WTC11 (cell line): Measurements from ENCODE around the gene ETFB. TPM values are rescaled to one million over a fixed set of nuclear protein-coding genes. Genes with fewer than 3 reads are reported as not detected.

Experiments
- ATAC-seq: fragments of 200-7000 bp; cut with Tn5 transposase; 2 replicates; pipeline ENCODE4 v1.10.0; 2021; ENCODE audit warnings: mild to moderate bottlenecking, moderate library complexity
- CTCF ChIA-PET: fragments of 300-600 bp; sonication (Branson Sonifier 250); formaldehyde crosslinking; loops from one replicate; lab custom pipeline; 2021; ENCODE audit warnings: antibody characterized with exemption; lab: Charles Lee
- POLR2A ChIA-PET: fragments of 350-600 bp; sonication (Branson Sonifier 250); formaldehyde crosslinking; loops from one replicate; lab custom pipeline; 2021; ENCODE audit warnings: antibody characterized with exemption; lab: Charles Lee
- DNase-seq: peaks from one replicate; pipeline ENCODE4 v3.0.0; 2021; ENCODE audit warnings: low spot score
- H3K27ac Mint-ChIP-seq: 2 replicates; pipeline ENCODE4 v1.8.0; 2021; ENCODE audit warnings: mixed read lengths
- H3K27me3 Mint-ChIP-seq: 2 replicates; pipeline ENCODE4 v1.8.0; 2021; ENCODE audit warnings: low read depth, mild to moderate bottlenecking, moderate library complexity, mixed read lengths
- H3K36me3 Mint-ChIP-seq: 2 replicates; pipeline ENCODE4 v1.8.0; 2021; ENCODE audit warnings: mixed read lengths
- H3K4me1 Mint-ChIP-seq: 2 replicates; pipeline ENCODE4 v1.8.0; 2022; ENCODE audit warnings: mixed read lengths
- H3K4me3 Mint-ChIP-seq: 2 replicates; pipeline ENCODE4 v1.8.0; 2021; ENCODE audit warnings: mild to moderate bottlenecking, moderate library complexity, mixed read lengths
- H3K9me3 Mint-ChIP-seq: 2 replicates; pipeline ENCODE4 v1.8.0; 2021; ENCODE audit warnings: mixed read lengths
- ATF1 ChIP-seq: sonication (generic); formaldehyde crosslinking; IDR thresholded peaks from 2 replicates; pipeline ENCODE4 v1.8.1; 2023; ENCODE audit warnings: mild to moderate bottlenecking, moderate library complexity, missing genetic modification reagents
- CBFB ChIP-seq: sonication (generic); formaldehyde crosslinking; IDR thresholded peaks from 2 replicates; pipeline ENCODE4 v1.8.1; 2022; ENCODE audit warnings: mild to moderate bottlenecking, low read depth, missing genetic modification reagents
- CDX4 ChIP-seq: fragments of 250-450 bp; sonication (Bioruptor Pico); IDR thresholded peaks from 2 replicates; pipeline ENCODE4 v1.9.0; 2021; ENCODE audit warnings: moderate library complexity, mild to moderate bottlenecking, inconsistent platforms, borderline replicate concordance
- CREM ChIP-seq: sonication (generic); formaldehyde crosslinking; IDR thresholded peaks from 2 replicates; pipeline ENCODE4 v1.8.1; 2022; ENCODE audit warnings: mild to moderate bottlenecking, missing genetic modification reagents, moderate library complexity
- FOXP1 ChIP-seq: sonication (generic); formaldehyde crosslinking; IDR thresholded peaks from 2 replicates; pipeline ENCODE4 v1.8.0; 2022; ENCODE audit warnings: missing genetic modification reagents, mild to moderate bottlenecking, moderate library complexity, borderline replicate concordance
- GTF2I ChIP-seq: fragments of 250-450 bp; sonication (Bioruptor Pico); conservative IDR thresholded peaks from 2 replicates; pipeline ENCODE4 v1.4.0; 2021; ENCODE audit warnings: mild to moderate bottlenecking
- IRF2 ChIP-seq: sonication (generic); formaldehyde crosslinking; IDR thresholded peaks from 2 replicates; pipeline ENCODE4 v1.8.0; 2022; ENCODE audit warnings: low read depth, missing genetic modification reagents, borderline replicate concordance
- JUN ChIP-seq: sonication (generic); formaldehyde crosslinking; IDR thresholded peaks from 2 replicates; pipeline ENCODE4 v1.8.0; 2023; ENCODE audit warnings: mild to moderate bottlenecking, missing genetic modification reagents
- MAX ChIP-seq: sonication (generic); formaldehyde crosslinking; IDR thresholded peaks from 2 replicates; pipeline ENCODE4 v1.8.0; 2022; ENCODE audit warnings: mild to moderate bottlenecking, missing genetic modification reagents
- PRRX2 ChIP-seq: fragments of 250-450 bp; sonication (Bioruptor Pico); IDR thresholded peaks from 2 replicates; pipeline ENCODE4 v1.8.0; 2021; ENCODE audit warnings: mild to moderate bottlenecking
- TCF7 ChIP-seq: sonication (generic); formaldehyde crosslinking; IDR thresholded peaks from 2 replicates; pipeline ENCODE4 v1.8.0; 2022; ENCODE audit warnings: mild to moderate bottlenecking, low read depth, missing genetic modification reagents, moderate library complexity
- ZNF232 ChIP-seq: sonication (generic); formaldehyde crosslinking; IDR thresholded peaks from 2 replicates; pipeline ENCODE4 v1.8.0; 2022; ENCODE audit warnings: mild to moderate bottlenecking, missing genetic modification reagents
- ZNF317 ChIP-seq: sonication (generic); formaldehyde crosslinking; IDR thresholded peaks from 2 replicates; pipeline ENCODE4 v1.8.1; 2023; ENCODE audit warnings: low read depth, mild to moderate bottlenecking, moderate library complexity, missing genetic modification reagents, borderline replicate concordance
- ZNF416 ChIP-seq: fragments of 250-450 bp; sonication (Bioruptor Pico); IDR thresholded peaks from 2 replicates; pipeline ENCODE4 v1.9.0; 2021; ENCODE audit warnings: mild to moderate bottlenecking, inconsistent platforms
- total RNA-seq: library from RNA; stranded (reverse); gene quantifications from 3 replicates; pipeline ENCODE4 v1.2.3, GENCODE V29; 2021
- TF ChIP-seq, protein P1 (sequence below): fragments of 250-450 bp; sonication (Bioruptor Pico); IDR thresholded peaks from 2 replicates; pipeline ENCODE4 v1.9.0; 2021; ENCODE audit warnings: mild to moderate bottlenecking
- TF ChIP-seq, protein P2 (sequence below): fragments of 250-450 bp; sonication (Bioruptor Pico); IDR thresholded peaks from 2 replicates; pipeline ENCODE4 v1.9.0; 2021; ENCODE audit warnings: mild to moderate bottlenecking, borderline replicate concordance

Gene ETFB
- total RNA-seq, 1 experiment from 2014 or later = 60.6 TPM

DNA sequence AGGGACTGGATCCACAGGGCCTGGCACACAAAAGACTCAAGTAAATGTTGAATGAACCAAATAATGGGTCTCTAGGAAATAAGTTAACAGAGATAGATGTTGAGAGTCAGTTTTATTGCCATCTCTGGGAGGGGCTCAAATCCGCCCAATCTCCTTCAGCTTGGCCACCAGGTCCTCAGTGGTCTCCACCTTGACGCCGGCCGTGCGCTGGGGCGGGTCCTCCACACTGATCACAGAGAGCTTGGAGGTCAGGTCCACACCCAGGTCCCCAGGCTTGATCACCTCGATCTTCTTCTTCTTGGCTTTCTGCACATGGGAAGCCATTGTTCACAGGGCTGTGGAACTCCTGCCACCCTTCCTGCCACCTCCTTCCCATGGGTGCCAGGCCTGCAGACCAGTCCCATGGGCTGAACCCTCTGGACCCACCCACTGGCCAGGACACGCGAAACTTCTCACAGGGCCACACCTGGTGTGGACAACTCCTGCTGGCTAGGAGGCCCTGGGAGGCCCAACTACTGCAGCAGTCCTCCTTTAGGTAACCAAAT is 21.0 kb downstream of the ETFB start (continued):
- TF ChIP-seq, protein P1, sequence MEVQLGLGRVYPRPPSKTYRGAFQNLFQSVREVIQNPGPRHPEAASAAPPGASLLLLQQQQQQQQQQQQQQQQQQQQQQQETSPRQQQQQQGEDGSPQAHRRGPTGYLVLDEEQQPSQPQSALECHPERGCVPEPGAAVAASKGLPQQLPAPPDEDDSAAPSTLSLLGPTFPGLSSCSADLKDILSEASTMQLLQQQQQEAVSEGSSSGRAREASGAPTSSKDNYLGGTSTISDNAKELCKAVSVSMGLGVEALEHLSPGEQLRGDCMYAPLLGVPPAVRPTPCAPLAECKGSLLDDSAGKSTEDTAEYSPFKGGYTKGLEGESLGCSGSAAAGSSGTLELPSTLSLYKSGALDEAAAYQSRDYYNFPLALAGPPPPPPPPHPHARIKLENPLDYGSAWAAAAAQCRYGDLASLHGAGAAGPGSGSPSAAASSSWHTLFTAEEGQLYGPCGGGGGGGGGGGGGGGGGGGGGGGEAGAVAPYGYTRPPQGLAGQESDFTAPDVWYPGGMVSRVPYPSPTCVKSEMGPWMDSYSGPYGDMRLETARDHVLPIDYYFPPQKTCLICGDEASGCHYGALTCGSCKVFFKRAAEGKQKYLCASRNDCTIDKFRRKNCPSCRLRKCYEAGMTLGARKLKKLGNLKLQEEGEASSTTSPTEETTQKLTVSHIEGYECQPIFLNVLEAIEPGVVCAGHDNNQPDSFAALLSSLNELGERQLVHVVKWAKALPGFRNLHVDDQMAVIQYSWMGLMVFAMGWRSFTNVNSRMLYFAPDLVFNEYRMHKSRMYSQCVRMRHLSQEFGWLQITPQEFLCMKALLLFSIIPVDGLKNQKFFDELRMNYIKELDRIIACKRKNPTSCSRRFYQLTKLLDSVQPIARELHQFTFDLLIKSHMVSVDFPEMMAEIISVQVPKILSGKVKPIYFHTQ = no peak
- TF ChIP-seq CDX4 (CRISPR knock-in tag) = no peak

- Mint-ChIP-seq H3K9me3 (no peaks in the 10 kb centered on the region), H3K36me3 (peaks cover 7% of the 10 kb centered on the region), H3K27ac (peak overlapping the region; percentile 35), H3K4me1 (peaks cover 32% of the 10 kb centered on the region), H3K4me3 (peak overlapping the region; percentile 50), H3K27me3 (peaks cover 26% of the 10 kb centered on the region)
- no peak for TF ChIP-seq TCF7 (CRISPR knock-in tag)
- TF ChIP-seq GTF2I (CRISPR knock-in tag) = 0 out of 2 replicates have a peak, but pooled peaks have one; percentile 14
- ChIA-PET CTCF (interaction anchor here (0.7 to 4.6 kb wide), 7 partner anchors 21 to 318 kb away, joined by 3 to 37 read pairs (median 4); no protein-coding TSS in a partner anchor), POLR2A (interaction anchor here (0.6 to 1.3 kb wide), 3 partner anchors 23 to 79 kb away, joined by 3 to 5 read pairs (median 3); partner anchors contain the start of gene ETFB)
- no peak for DNase-seq
- ATAC-seq = no peak
These were observed 23.3 kb downstream of the ETFB start for GRCh38 chr19:51342631-51343569.

DNA sequence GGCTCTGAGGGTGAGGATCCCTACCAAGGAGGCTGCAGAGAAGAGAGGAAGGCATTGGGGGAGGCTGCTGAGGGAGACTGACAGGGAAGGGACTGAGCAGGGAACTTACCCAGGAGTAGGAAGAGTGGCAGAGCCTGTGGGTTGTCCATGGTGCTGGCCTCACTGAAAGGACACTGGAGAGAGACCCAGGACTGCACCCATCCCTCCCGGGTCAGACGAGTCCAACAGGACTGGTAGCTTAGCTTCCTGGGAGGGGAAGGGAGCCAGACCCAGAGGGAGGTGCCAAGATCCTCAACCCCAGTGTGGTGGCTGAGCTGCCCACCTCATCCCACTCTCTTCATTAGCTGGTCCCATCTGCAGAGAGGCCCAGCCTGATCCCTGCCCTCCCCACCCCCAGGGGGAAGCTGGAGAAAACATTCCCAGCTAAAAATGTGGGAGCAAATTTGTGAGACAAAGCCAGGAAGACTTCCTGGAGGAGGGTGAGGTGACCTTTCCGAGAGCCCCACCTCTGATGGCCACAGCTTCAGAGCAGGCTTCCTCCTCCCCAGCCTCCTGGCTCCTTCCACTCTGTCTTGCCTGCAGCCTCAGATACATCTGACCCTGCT is 24.1 kb downstream of the ETFB start, which contains the start of gene VSIG10L:
Gene VSIG10L (minus strand): TSS at position 164 of the 605 bp plus-strand sequence. CDS start 15 bp downstream, at position 149.
- H3K4me3 Mint-ChIP-seq = peak within 1 kb of the TSS; percentile 71
- H3K27me3 Mint-ChIP-seq = peaks cover 26% of the 10 kb centered on the region
- H3K36me3 Mint-ChIP-seq = peaks cover 7% of the 10 kb centered on the region
- ChIA-PET CTCF (interaction anchor here (0.7 to 4.6 kb wide), 7 partner anchors 22 to 319 kb away, joined by 3 to 37 read pairs (median 4); no protein-coding TSS in a partner anchor), POLR2A (interaction anchor here (0.6 to 1.3 kb wide), 4 partner anchors 24 to 80 kb away, joined by 3 to 5 read pairs (median 4); partner anchors contain the start of gene ETFB)
- H3K27ac Mint-ChIP-seq = peak within 1 kb of the TSS; percentile 35
- no peak for DNase-seq
- ATAC-seq = no peak
- no peaks in the 10 kb centered on the region for H3K9me3 Mint-ChIP-seq
- H3K4me1 Mint-ChIP-seq = peaks cover 32% of the 10 kb centered on the region
- TF ChIP-seq ATF1 (CRISPR knock-in tag) = no peak
- TF ChIP-seq, protein P1 = no peak
- TF ChIP-seq PRRX2 (CRISPR knock-in tag) = no peak
- no peak for TF ChIP-seq ZNF416 (CRISPR knock-in tag)
- TF ChIP-seq ZNF232 (CRISPR knock-in tag) = no peak
- TF ChIP-seq, protein P2, sequence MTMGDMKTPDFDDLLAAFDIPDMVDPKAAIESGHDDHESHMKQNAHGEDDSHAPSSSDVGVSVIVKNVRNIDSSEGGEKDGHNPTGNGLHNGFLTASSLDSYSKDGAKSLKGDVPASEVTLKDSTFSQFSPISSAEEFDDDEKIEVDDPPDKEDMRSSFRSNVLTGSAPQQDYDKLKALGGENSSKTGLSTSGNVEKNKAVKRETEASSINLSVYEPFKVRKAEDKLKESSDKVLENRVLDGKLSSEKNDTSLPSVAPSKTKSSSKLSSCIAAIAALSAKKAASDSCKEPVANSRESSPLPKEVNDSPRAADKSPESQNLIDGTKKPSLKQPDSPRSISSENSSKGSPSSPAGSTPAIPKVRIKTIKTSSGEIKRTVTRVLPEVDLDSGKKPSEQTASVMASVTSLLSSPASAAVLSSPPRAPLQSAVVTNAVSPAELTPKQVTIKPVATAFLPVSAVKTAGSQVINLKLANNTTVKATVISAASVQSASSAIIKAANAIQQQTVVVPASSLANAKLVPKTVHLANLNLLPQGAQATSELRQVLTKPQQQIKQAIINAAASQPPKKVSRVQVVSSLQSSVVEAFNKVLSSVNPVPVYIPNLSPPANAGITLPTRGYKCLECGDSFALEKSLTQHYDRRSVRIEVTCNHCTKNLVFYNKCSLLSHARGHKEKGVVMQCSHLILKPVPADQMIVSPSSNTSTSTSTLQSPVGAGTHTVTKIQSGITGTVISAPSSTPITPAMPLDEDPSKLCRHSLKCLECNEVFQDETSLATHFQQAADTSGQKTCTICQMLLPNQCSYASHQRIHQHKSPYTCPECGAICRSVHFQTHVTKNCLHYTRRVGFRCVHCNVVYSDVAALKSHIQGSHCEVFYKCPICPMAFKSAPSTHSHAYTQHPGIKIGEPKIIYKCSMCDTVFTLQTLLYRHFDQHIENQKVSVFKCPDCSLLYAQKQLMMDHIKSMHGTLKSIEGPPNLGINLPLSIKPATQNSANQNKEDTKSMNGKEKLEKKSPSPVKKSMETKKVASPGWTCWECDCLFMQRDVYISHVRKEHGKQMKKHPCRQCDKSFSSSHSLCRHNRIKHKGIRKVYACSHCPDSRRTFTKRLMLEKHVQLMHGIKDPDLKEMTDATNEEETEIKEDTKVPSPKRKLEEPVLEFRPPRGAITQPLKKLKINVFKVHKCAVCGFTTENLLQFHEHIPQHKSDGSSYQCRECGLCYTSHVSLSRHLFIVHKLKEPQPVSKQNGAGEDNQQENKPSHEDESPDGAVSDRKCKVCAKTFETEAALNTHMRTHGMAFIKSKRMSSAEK = no peak
- no peak for TF ChIP-seq ZNF317
- no peak for TF ChIP-seq JUN (CRISPR knock-in tag)
- TF ChIP-seq MAX = no peak
- no peak for TF ChIP-seq IRF2 (CRISPR knock-in tag)
- no peak for TF ChIP-seq CBFB (CRISPR knock-in tag)
- no peak; the same call in 1 of the 2 replicates for TF ChIP-seq FOXP1 (CRISPR knock-in tag)
- no peak for TF ChIP-seq CREM
